ENCODE results near the gene TBC1D2B. TPM values are rescaled to one million over a fixed set of nuclear protein-coding genes. Genes with fewer than 3 reads are reported as not detected.

TBC1D2B gene
- total RNA-seq, 4 donors from 2014 or later, result 31.3 to 58.8 (median 32.7) TPM

GRCh38 chr15:78004919-78005634 lies 72.4 kb downstream of the TBC1D2B start:
- TF ChIP-seq, protein P1, sequence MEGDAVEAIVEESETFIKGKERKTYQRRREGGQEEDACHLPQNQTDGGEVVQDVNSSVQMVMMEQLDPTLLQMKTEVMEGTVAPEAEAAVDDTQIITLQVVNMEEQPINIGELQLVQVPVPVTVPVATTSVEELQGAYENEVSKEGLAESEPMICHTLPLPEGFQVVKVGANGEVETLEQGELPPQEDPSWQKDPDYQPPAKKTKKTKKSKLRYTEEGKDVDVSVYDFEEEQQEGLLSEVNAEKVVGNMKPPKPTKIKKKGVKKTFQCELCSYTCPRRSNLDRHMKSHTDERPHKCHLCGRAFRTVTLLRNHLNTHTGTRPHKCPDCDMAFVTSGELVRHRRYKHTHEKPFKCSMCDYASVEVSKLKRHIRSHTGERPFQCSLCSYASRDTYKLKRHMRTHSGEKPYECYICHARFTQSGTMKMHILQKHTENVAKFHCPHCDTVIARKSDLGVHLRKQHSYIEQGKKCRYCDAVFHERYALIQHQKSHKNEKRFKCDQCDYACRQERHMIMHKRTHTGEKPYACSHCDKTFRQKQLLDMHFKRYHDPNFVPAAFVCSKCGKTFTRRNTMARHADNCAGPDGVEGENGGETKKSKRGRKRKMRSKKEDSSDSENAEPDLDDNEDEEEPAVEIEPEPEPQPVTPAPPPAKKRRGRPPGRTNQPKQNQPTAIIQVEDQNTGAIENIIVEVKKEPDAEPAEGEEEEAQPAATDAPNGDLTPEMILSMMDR (IDR thresholded peaks at IDR 0.05), result peak; percentile 24 to 33 (median 32)
- TF ChIP-seq POLR2AphosphoS5 (IDR thresholded peaks at IDR 0.05) (peak; percentile 77 to 86), EP300 (IDR thresholded peaks at IDR 0.05) (no peak)
- Histone ChIP-seq H3K4me1 (peaks cover 46 to 61% (median 53%) of the 10 kb centered on the region in 4 donors), H3K27ac (replicated peaks in 1 of 4) (peak overlapping the region; percentile 39 to 73 (median 61)), H3K27me3 (no peaks in the 10 kb centered on the region), H3K9me3 (no peaks in the 10 kb centered on the region), H3K36me3 (peaks cover 10 to 66% (median 57%) of the 10 kb centered on the region in 4 donors), H3K4me3 (no peak overlapping the region)
- 40% methylated on average over 10 of the region's 10 CpGs for WGBS
- no peak for DNase-seq (ENCODE audit: extremely low spot score)
- intact Hi-C loops (cut with DNase I), result loop anchor here (5.0 kb wide), 2 partner anchors 38 to 72 kb away; partner anchors contain the start of gene TBC1D2B

DNA sequence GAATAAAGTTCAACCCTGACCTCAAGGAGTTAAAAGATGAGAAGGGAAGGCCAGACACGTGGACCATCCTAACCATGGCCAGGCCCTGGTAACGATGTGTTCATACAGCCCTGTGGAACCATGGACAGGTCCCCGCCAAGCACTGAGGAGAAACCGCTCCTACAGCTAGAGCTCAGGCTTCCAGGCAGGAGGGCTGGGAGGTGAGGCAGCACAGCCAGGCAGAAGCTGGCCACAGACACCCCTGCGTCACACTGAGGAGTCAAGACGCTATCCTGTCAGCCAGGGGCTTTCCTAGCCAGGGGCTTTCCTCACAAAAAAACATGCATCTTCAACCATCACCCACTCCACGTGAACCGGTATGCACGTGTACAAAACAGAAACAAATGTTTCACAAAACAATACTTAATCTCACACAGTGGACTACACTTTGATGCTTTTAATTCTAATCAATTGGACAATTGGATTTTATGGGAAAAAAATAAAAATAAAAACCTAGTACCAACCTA lies 73.2 kb downstream of the TBC1D2B start:
- Histone ChIP-seq H3K4me1 (peaks cover 46 to 61% (median 53%) of the 10 kb centered on the region in 4 donors), H3K9me3 (no peaks in the 10 kb centered on the region), H3K27ac (replicated peaks in 1 of 4) (peak overlapping the region; percentile 39 to 73 (median 61)), H3K4me3 (no peak overlapping the region), H3K27me3 (no peaks in the 10 kb centered on the region), H3K36me3 (peaks cover 10 to 65% (median 62%) of the 10 kb centered on the region in 4 donors)
- TF ChIP-seq, protein P1 (IDR thresholded peaks at IDR 0.05), result no peak
- TF ChIP-seq POLR2AphosphoS5 (IDR thresholded peaks at IDR 0.05) (no peak), POLR2A (IDR thresholded peaks at IDR 0.05; ENCODE audit: low read depth) (no peak), EP300 (IDR thresholded peaks at IDR 0.05) (no peak)
- intact Hi-C loops (cut with DNase I), result loop anchor here (5.0 kb wide), 1 partner anchor 73 kb away; the partner anchor contains the start of gene TBC1D2B
- no peak for DNase-seq (ENCODE audit: extremely low spot score)
- WGBS, result 56% methylated on average over 7 of the region's 9 CpGs

- Histone ChIP-seq H3K27me3 (no peaks in the 10 kb centered on the region), H3K36me3 (peaks cover 10 to 64% (median 62%) of the 10 kb centered on the region in 4 donors), H3K4me1 (peaks cover 46 to 58% (median 53%) of the 10 kb centered on the region in 4 donors), H3K27ac (replicated peaks in 1 of 4) (peak overlapping the region in 2 of 4 donors; percentile 39 to 73), H3K4me3 (no peak overlapping the region), H3K9me3 (no peaks in the 10 kb centered on the region)
- intact Hi-C loops (cut with DNase I), result loop anchor here (5.0 kb wide), 1 partner anchor 74 kb away; the partner anchor contains the start of gene TBC1D2B
- no peak for TF ChIP-seq POLR2A (IDR thresholded peaks at IDR 0.05; ENCODE audit: low read depth)
- 91% methylated on average over 12 of the region's 13 CpGs for WGBS
- DNase-seq (ENCODE audit: extremely low spot score), result no peak
Observed at GRCh38 chr15:78003539-78004008, 73.9 kb downstream of the TBC1D2B start.

DNA sequence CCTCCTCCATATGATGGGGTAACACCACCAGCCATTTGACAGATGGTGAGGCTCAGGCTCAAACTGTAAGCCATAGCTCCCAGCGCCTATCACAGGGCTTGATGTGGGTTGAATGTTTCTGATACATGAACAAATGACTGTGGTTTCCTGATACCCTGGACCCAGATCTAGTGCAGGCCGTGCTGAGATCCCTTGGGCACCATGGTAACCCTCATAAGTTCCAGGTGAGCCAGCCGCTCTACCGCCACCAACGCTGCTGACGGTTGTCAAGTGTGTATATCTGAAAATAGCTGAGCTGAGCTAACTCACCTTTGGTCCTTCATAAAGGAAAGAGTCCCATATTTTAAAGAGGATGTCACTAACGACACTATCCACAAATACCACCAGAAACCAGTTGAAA lies 74.5 kb downstream of the TBC1D2B start:
- no peaks in the 10 kb centered on the region for H3K9me3 ChIP-seq
- H3K4me3 ChIP-seq, result no peak overlapping the region
- no peak for DNase-seq (ENCODE audit: extremely low spot score)
- H3K27me3 ChIP-seq, result no peaks in the 10 kb centered on the region
- TF ChIP-seq POLR2A (IDR thresholded peaks at IDR 0.05; ENCODE audit: low read depth) (no peak), EP300 (IDR thresholded peaks at IDR 0.05) (no peak), POLR2AphosphoS5 (IDR thresholded peaks at IDR 0.05) (no peak)
- TF ChIP-seq, protein P1 (IDR thresholded peaks at IDR 0.05), result no peak
- H3K4me1 ChIP-seq, result peaks cover 40 to 54% (median 49%) of the 10 kb centered on the region in 4 donors
- no peak overlapping the region for H3K27ac ChIP-seq (replicated peaks in 1 of 4)
- intact Hi-C loops (cut with DNase I), result loop anchor here (5.0 kb wide), 1 partner anchor 74 kb away; the partner anchor contains the start of gene TBC1D2B
- peaks cover 10 to 65% (median 62%) of the 10 kb centered on the region in 4 donors for H3K36me3 ChIP-seq
- 94% methylated on average over 6 of the region's 7 CpGs for WGBS

- intact Hi-C loops (cut with DNase I), result loop anchor here (5.0 kb wide), 1 partner anchor 76 kb away; the partner anchor contains the start of gene TBC1D2B
- no peak overlapping the region for H3K27ac ChIP-seq (replicated peaks in 1 of 4)
- no peak overlapping the region for H3K4me3 ChIP-seq
- peaks cover 28 to 53% (median 48%) of the 10 kb centered on the region in 4 donors for H3K4me1 ChIP-seq
- no peak for DNase-seq (ENCODE audit: extremely low spot score)
- TF ChIP-seq POLR2A (IDR thresholded peaks at IDR 0.05; ENCODE audit: low read depth) (no peak), POLR2AphosphoS5 (IDR thresholded peaks at IDR 0.05) (no peak), EP300 (IDR thresholded peaks at IDR 0.05) (no peak)
- TF ChIP-seq, protein P1 (IDR thresholded peaks at IDR 0.05), result no peak
- WGBS, result 87% methylated on average over 4 of the region's 4 CpGs
- H3K27me3 ChIP-seq, result no peaks in the 10 kb centered on the region
- peaks cover 16 to 67% (median 64%) of the 10 kb centered on the region in 4 donors for H3K36me3 ChIP-seq
- H3K9me3 ChIP-seq, result no peaks in the 10 kb centered on the region
Observed at GRCh38 chr15:78001656-78002055, 75.9 kb downstream of the TBC1D2B start.

All from esophagus muscularis mucosa (tissue), 4 donors.